Inferior parietal cortex (tissue), 1 donor: ENCODE measurements around the gene TAF6.

ENCODE experiments used
- DNase-seq: peaks from one replicate; pipeline ENCODE4 v3.0.0-alpha.2; 2016; ENCODE audit errors: extremely low spot score

The TAF6 gene

GRCh38 chr7:100072462-100072861 is 46.7 kb downstream of the TAF6 start:
- no peak for DNase-seq

GRCh38 chr7:100071018-100071723 is 48.0 kb downstream of the TAF6 start:
- no peak for DNase-seq

GRCh38 chr7:100069991-100070390 is 49.2 kb downstream of the TAF6 start:
- no peak for DNase-seq

- DNase-seq, result no peak
Observed at GRCh38 chr7:100066953-100067352, 52.2 kb downstream of the TAF6 start.

GRCh38 chr7:100065452-100066186 is 53.5 kb downstream of the TAF6 start:
- DNase-seq, result no peak

- DNase-seq, result no peak
Observed at GRCh38 chr7:100064162-100064561, 55.0 kb downstream of the TAF6 start.

GRCh38 chr7:100063376-100063775 is 55.8 kb downstream of the TAF6 start:
- DNase-seq, result no peak

- no peak for DNase-seq
Observed at GRCh38 chr7:100061518-100062193, 57.5 kb downstream of the TAF6 start.

GRCh38 chr7:100059251-100059739 is 59.9 kb downstream of the TAF6 start:
- DNase-seq, result no peak
